Activated CD4-positive, alpha-beta memory T cell treated with anti-CD3 and anti-CD28 coated beads, Interleukin-2, amount 10 ng/mL, durations not matched to agents 7 days and 5 days (primary cell): ENCODE data around the gene JPT1. TPM values are rescaled to one million over a fixed set of nuclear protein-coding genes. Genes with fewer than 3 reads are reported as not detected.

Experiments used
- CTCF ChIA-PET: fragments of 350-600 bp; sonication (Branson Sonifier 250); formaldehyde crosslinking; loops from one replicate; lab custom pipeline; 2021; ENCODE audit warnings: antibody characterized with exemption, inconsistent platforms; lab: Charles Lee
- POLR2A ChIA-PET: fragments of 350-600 bp; sonication (Branson Sonifier 250); formaldehyde crosslinking; loops from one replicate; lab custom pipeline; 2021; ENCODE audit warnings: antibody characterized with exemption; lab: Charles Lee
- DNase-seq: peaks from one replicate; pipeline ENCODE4 v3.0.0-alpha.2; 2020
- H3K27ac Mint-ChIP-seq: one replicate; pipeline ENCODE4 v1.8.0; 2021; ENCODE audit warnings: mild to moderate bottlenecking, mixed read lengths
- H3K27me3 Mint-ChIP-seq: one replicate; pipeline ENCODE4 v1.8.0; 2021; ENCODE audit warnings: mixed read lengths
- H3K36me3 Mint-ChIP-seq: one replicate; pipeline ENCODE4 v1.8.0; 2021; ENCODE audit warnings: low read depth, mixed read lengths
- H3K4me1 Mint-ChIP-seq: one replicate; pipeline ENCODE4 v1.8.0; 2021; ENCODE audit warnings: mixed read lengths
- H3K4me3 Mint-ChIP-seq: one replicate; pipeline ENCODE4 v1.8.0; 2021; ENCODE audit warnings: mild to moderate bottlenecking, mixed read lengths
- H3K9me3 Mint-ChIP-seq: one replicate; pipeline ENCODE4 v1.8.0; 2021; ENCODE audit warnings: mixed read lengths
- total RNA-seq, 2 experiments: library from RNA; stranded (reverse); gene quantifications; one replicate each; pipeline ENCODE4 v1.2.3, GENCODE V29; 2021

Gene JPT1
- total RNA-seq, 2 experiments from 2014 or later, result 305 to 329 TPM

DNA sequence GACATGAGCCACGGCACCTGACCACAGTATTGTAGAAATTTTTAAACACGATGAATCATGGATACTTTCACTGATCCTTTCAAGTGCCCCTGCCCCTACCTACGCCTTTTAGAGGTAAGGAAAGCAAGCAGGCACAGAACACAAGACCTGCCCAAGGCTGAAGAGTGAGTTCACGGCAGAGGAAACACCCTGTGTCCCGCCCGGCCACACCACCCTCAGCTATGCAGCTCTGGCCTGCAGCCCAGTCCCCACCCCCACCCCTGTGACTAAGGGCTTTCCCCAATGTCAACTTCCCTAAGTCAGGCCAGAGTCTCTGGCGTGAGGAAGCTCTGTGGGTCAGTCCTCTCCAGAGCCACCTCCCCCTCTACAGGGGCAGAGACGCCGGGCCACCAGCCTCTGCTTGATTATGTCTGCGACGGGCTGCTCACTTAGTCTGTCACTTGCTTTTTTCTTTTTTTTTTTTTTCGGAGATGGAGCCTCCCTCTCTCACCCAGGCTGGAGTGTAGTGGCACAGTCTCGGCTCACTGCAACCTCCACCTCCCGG lies 58.2 kb downstream of the JPT1 start:
- H3K4me3 Mint-ChIP-seq, result no peak overlapping the region
- ChIA-PET CTCF (interaction anchor here (0.6 to 1.3 kb wide), 3 partner anchors 8 to 18 kb away, joined by 3 read pairs; no protein-coding TSS in a partner anchor), POLR2A (no interaction called here)
- no peak for DNase-seq
- H3K9me3 Mint-ChIP-seq, result no peaks in the 10 kb centered on the region
- H3K4me1 Mint-ChIP-seq, result peaks cover 8% of the 10 kb centered on the region
- H3K27me3 Mint-ChIP-seq, result no peaks in the 10 kb centered on the region
- H3K36me3 Mint-ChIP-seq, result no peaks in the 10 kb centered on the region
- no peak overlapping the region for H3K27ac Mint-ChIP-seq

DNA sequence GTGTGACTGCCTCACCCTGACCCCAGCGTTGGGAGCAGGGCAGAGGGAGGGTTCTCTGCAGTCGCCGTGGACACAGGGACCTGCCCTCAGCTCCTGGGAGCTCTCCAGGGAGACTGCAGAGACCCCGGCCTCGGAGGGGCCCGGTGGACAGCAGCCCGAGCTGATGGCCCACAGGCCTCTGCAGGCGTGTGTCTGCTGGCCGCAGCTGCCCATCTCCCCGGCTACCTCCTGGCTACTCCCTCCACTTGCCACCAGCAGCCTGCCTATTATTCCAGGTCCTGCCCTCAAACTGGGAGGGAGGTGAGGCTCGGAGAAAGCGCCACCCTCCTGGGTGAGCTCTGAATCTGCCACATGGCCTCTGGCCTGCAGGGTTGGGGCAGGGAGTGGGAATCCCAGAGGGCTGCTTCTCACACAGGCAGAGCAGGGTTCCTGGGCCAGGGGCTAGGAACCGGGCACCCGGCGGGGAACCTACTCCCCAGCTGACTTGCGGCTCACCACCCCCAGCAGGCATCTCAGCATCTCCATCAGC lies 59.4 kb downstream of the JPT1 start:
- no peaks in the 10 kb centered on the region for H3K36me3 Mint-ChIP-seq
- H3K27ac Mint-ChIP-seq, result no peak overlapping the region
- CTCF ChIA-PET, result interaction anchor here (1.3 kb wide), 1 partner anchor 19 kb away, joined by 3 read pairs; no protein-coding TSS in a partner anchor
- H3K4me3 Mint-ChIP-seq, result no peak overlapping the region
- H3K9me3 Mint-ChIP-seq, result no peaks in the 10 kb centered on the region
- DNase-seq, result no peak
- POLR2A ChIA-PET, result interaction anchor here (0.8 to 1.1 kb wide), 2 partner anchors 27 to 48 kb away, joined by 3 to 5 read pairs; partner anchors contain the start of genes ATP5PD and KCTD2
- H3K4me1 Mint-ChIP-seq, result peaks cover 10% of the 10 kb centered on the region
- no peaks in the 10 kb centered on the region for H3K27me3 Mint-ChIP-seq

DNA sequence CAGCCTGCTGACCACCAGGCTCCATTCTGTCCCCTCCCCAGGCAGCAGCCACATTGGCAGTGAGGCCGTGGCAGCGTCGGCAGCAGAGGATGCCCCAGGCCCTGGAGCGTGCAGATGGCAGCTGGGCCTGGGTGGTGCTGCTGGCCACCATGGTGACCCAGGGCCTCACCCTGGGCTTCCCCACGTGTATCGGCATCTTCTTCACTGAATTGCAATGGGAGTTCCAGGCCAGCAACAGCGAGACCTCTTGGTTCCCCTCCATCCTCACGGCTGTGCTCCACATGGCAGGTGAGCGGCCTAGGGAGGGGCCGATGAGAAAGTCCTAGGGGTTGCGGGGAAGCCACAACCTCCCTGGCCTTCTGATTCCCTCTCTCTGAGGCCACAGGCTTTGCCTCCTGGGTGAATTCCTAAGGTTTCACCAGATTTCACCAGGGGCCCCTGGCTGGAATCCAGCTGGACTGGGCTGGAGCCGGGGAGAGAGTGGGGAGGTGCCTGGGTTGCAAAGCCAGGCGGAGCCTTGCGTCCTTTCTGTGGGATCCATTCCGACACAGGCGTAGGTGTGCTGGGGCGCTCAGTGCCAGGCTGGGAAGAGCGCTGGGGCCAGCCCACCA lies 60.7 kb downstream of the JPT1 start:
- ChIA-PET CTCF (no interaction called here), POLR2A (no interaction called here)
- no peaks in the 10 kb centered on the region for H3K36me3 Mint-ChIP-seq
- no peaks in the 10 kb centered on the region for H3K27me3 Mint-ChIP-seq
- DNase-seq, result no peak
- H3K27ac Mint-ChIP-seq, result no peak overlapping the region
- no peak overlapping the region for H3K4me3 Mint-ChIP-seq
- peaks cover 23% of the 10 kb centered on the region for H3K4me1 Mint-ChIP-seq
- no peaks in the 10 kb centered on the region for H3K9me3 Mint-ChIP-seq

GRCh38 chr17:75091855-75092327 lies 62.4 kb downstream of the JPT1 start:
- Mint-ChIP-seq H3K36me3 (no peaks in the 10 kb centered on the region), H3K9me3 (no peaks in the 10 kb centered on the region), H3K4me3 (no peak overlapping the region), H3K27ac (no peak overlapping the region), H3K4me1 (peaks cover 35% of the 10 kb centered on the region), H3K27me3 (no peaks in the 10 kb centered on the region)
- CTCF ChIA-PET, result no interaction called here
- POLR2A ChIA-PET, result no interaction called here
- DNase-seq, result no peak

DNA sequence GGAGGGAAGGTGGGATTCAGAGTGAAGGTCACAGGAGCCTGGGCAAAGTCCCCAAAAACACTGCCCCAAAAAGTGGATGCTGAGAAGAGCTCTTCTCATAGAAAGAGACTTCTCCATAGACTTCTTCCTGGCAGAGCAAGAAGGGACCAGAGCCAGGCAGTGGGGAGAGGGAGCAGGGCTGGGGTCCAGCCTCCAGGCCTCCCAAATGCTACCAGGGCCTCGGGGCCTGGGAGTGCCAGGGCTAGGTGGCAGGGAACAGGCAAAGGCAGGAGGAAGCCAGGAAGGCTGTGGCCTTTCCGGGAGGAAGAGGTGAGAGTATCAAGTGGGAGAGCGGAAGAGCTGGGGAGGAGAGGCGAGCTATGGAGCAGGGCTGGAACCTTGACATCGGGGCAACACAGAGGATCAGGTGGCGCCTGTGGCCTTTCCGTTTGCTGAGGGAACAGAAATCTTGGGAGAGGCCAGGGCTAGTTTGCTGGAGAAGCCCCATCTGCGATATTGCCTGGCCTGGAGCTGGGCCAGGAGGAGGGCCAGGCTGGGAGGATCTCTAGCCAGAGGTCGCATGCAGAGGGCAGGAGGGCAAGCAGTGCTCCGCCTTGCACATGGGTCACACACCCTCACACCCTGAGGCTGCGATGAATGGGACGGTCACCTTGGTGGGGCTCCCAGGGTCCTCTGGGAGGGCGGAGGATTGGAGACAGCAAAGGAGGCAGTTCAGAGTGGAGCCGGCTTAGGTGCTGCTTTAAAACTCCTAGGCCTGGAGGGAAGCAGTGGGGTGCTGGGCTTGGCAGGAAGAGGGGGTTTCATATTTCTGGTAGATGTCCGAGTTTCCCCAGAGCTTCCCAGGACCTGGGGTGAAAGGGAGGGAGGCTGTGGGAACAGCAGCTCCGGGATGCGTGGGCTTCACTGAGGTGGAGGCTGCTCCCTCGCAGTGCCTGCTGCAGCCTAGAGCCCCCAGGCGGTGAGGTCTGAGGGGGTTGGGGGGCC lies 63.1 kb downstream of the JPT1 start:
- Mint-ChIP-seq H3K4me3 (no peak overlapping the region), H3K4me1 (peaks cover 39% of the 10 kb centered on the region), H3K27me3 (no peaks in the 10 kb centered on the region), H3K27ac (no peak overlapping the region), H3K9me3 (no peaks in the 10 kb centered on the region), H3K36me3 (no peaks in the 10 kb centered on the region)
- ChIA-PET POLR2A (interaction anchor here (0.8 kb wide), 1 partner anchor 19 kb away, joined by 3 read pairs; the partner anchor contains the start of gene ARMC7), CTCF (no interaction called here)
- DNase-seq, result no peak

GRCh38 chr17:75088465-75089417 lies 65.6 kb downstream of the JPT1 start:
- no peaks in the 10 kb centered on the region for H3K27me3 Mint-ChIP-seq
- H3K4me3 Mint-ChIP-seq, result peak overlapping the region; percentile 75
- no peaks in the 10 kb centered on the region for H3K36me3 Mint-ChIP-seq
- CTCF ChIA-PET, result interaction anchor here (1.1 to 1.8 kb wide), 5 partner anchors 12 to 77 kb away, joined by 4 to 5 read pairs (median 4); partner anchors contain the start of gene MRPL58
- POLR2A ChIA-PET, result interaction anchor here (0.8 to 2.3 kb wide), 16 partner anchors 10 to 117 kb away, joined by 3 to 16 read pairs (median 4); partner anchors contain the start of genes ARMC7, JPT1, NT5C and NUP85
- peak overlapping the region; percentile 27 for H3K27ac Mint-ChIP-seq
- H3K4me1 Mint-ChIP-seq, result peaks cover 47% of the 10 kb centered on the region
- DNase-seq, result no peak
- H3K9me3 Mint-ChIP-seq, result no peaks in the 10 kb centered on the region

DNA sequence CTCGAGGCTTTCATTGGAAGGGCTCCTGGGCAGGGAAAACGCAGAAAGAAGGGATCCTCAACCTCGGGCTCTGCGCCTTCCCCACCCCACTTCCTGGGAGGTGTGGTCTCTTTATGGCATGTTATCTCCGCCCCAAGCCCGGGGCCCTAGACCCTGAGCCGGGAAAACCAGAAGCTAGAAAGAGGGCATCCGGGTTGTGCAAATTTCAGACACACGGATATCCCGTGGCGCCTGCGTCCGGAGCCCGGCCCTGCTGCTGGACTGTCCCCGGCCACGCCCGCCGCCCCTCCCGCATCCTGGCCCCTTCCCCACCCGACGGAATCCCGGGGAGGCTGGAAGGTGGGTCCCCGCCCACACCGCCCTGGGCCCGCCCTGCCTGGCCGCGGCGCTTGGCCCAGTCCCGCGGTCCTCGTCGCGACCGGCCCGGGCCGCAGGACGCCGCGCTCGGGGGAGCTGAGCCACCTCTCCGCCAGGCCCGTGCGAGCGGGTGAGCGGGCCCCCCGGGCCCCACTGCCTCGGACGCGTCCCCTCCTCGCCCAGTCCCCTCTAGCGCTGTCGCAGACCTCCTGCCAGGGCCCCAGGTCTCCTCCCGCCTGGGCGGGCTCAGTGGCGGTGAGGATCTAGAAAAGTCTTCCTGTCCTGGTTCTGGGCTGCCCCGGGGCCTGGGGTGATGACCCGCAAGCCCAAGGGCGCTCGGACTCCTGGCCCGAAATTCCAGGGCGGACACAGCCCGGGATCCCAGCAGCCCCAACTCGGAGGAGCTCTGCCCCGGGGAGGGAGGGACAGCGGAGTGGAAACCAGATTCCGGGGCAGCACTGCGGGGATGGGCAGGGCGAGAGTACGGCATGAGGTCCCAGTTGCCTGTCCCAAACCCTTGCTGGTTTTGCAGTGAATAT lies 66.5 kb downstream of the JPT1 start, which contains the start of gene SLC16A5:
SLC16A5 (plus strand) TSS at position 397 of the 896 bp plus-strand sequence. CDS start 5,683 bp downstream, outside the sequence.
- Mint-ChIP-seq H3K27ac (peak within 1 kb of the TSS; percentile 58), H3K27me3 (no peaks in the 10 kb centered on the region), H3K4me1 (peaks cover 48% of the 10 kb centered on the region), H3K36me3 (no peaks in the 10 kb centered on the region), H3K9me3 (no peaks in the 10 kb centered on the region), H3K4me3 (peak within 1 kb of the TSS; percentile 75)
- peak; percentile 61 for DNase-seq
- POLR2A ChIA-PET, result interaction anchor here (0.7 to 2.3 kb wide), 17 partner anchors 10 to 202 kb away, joined by 3 to 16 read pairs (median 4); partner anchors contain the start of genes ARMC7, JPT1, NT5C and NUP85
- CTCF ChIA-PET, result interaction anchor here (1.0 to 1.8 kb wide), 8 partner anchors 11 to 114 kb away, joined by 3 to 5 read pairs (median 4); partner anchors contain the start of gene MRPL58

DNA sequence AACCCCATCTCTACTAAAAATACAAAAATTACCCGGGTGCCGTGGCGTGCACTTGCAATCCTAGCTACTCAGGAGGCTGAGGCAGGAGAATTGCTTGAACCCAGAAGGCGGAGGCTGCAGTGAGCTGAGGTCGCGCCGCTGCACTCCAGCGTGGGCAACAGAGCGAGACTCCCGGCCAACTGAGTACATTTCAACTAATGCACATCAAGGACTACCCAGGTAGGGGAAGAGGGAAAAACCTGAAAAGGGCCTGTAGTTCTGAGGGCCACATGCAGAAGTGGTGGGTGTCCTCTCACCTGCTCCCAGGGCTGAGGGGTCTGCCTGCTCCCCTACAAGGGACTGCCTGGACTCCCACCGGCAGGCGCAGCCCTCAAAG lies 67.1 kb downstream of the JPT1 start:
- ChIA-PET POLR2A (interaction anchor here (0.7 to 2.3 kb wide), 10 partner anchors 10 to 202 kb away, joined by 3 to 16 read pairs (median 5); partner anchors contain the start of genes ARMC7, JPT1, NT5C and NUP85), CTCF (interaction anchor here (1.0 to 1.8 kb wide), 6 partner anchors 19 to 115 kb away, joined by 3 to 5 read pairs (median 4); partner anchors contain the start of gene MRPL58)
- peak overlapping the region; percentile 44 for H3K27ac Mint-ChIP-seq
- no peaks in the 10 kb centered on the region for H3K27me3 Mint-ChIP-seq
- DNase-seq, result no peak
- H3K4me3 Mint-ChIP-seq, result peak overlapping the region; percentile 70
- H3K36me3 Mint-ChIP-seq, result no peaks in the 10 kb centered on the region
- H3K4me1 Mint-ChIP-seq, result peaks cover 48% of the 10 kb centered on the region
- H3K9me3 Mint-ChIP-seq, result no peaks in the 10 kb centered on the region

GRCh38 chr17:75086496-75087181 lies 67.7 kb downstream of the JPT1 start:
- H3K36me3 Mint-ChIP-seq, result no peaks in the 10 kb centered on the region
- DNase-seq, result no peak
- H3K27ac Mint-ChIP-seq, result peak overlapping the region; percentile 13
- CTCF ChIA-PET, result interaction anchor here (1.3 to 1.7 kb wide), 2 partner anchors 19 to 27 kb away, joined by 3 to 5 read pairs; no protein-coding TSS in a partner anchor
- peak overlapping the region; percentile 70 for H3K4me3 Mint-ChIP-seq
- POLR2A ChIA-PET, result interaction anchor here (1.2 to 2.3 kb wide), 3 partner anchors 9 to 52 kb away, joined by 3 to 16 read pairs (median 11); partner anchors contain the start of gene ARMC7
- H3K27me3 Mint-ChIP-seq, result no peaks in the 10 kb centered on the region
- peaks cover 44% of the 10 kb centered on the region for H3K4me1 Mint-ChIP-seq
- no peaks in the 10 kb centered on the region for H3K9me3 Mint-ChIP-seq
